IMR-90 (cell line): ENCODE results near the gene GNAO1. TPM values are rescaled to one million over a fixed set of nuclear protein-coding genes. Genes with fewer than 3 reads are reported as not detected.

ENCODE experiments used
- ATAC-seq: fragments of 200-7000 bp; cut with Tn5 transposase; 2 replicates; pipeline ENCODE4 v1.9.1; 2020; ENCODE audit warnings: low read depth, mild to moderate bottlenecking, moderate library complexity
- BruUV-seq: library from RNA; stranded (reverse); fragments of 400-500 nt; replicated peaks from 2 replicates; lab custom pipeline; 2021; lab: Mats Ljungman, UMichigan
- CTCF ChIA-PET: fragments of 300-600 bp; formaldehyde crosslinking; extraction: SDS; loops from one replicate; lab custom pipeline; 2021; ENCODE audit warnings: antibody characterized with exemption; lab: Yijun Ruan, JAX
- POLR2A ChIA-PET: fragments of 300-600 bp; sonication (Branson Sonifier 250); formaldehyde crosslinking; loops from one replicate; lab custom pipeline; 2022; ENCODE audit warnings: antibody characterized with exemption; ENCODE audit not compliant: unreplicated experiment; lab: Charles Lee
- DNase-seq: peaks from one replicate; pipeline ENCODE4 v3.0.0; 2013
- H2AFZ ChIP-seq: replicated peaks from 2 replicates; pipeline ENCODE3; 2013; ENCODE audit warnings: low read length, mild to moderate bottlenecking; ENCODE audit not compliant: poor library complexity
- H2AK5ac ChIP-seq: 2 replicates; pipeline ENCODE4 v1.6.1; 2013; ENCODE audit warnings: low read depth, low read length, inconsistent platforms
- H2AK9ac ChIP-seq: replicated peaks from 2 replicates; pipeline ENCODE3; 2013; ENCODE audit warnings: mild to moderate bottlenecking, low read depth, low read length, moderate library complexity; ENCODE audit not compliant: poor library complexity
- H2BK120ac ChIP-seq: 2 replicates; pipeline ENCODE4 v1.6.1; 2013; ENCODE audit warnings: low read depth, low read length, inconsistent platforms
- H2BK15ac ChIP-seq: 3 replicates; pipeline ENCODE4 v1.6.1; 2013; ENCODE audit warnings: low read depth, low read length, inconsistent platforms
- H2BK20ac ChIP-seq: 2 replicates; pipeline ENCODE4 v1.6.1; 2013; ENCODE audit warnings: low read depth, mild to moderate bottlenecking, inconsistent platforms, low read length, moderate library complexity
- H2BK5ac ChIP-seq: 2 replicates; pipeline ENCODE4 v1.6.1; 2013; ENCODE audit warnings: mild to moderate bottlenecking, low read depth, low read length, inconsistent platforms; ENCODE audit not compliant: poor library complexity, severe bottlenecking
- H3K14ac ChIP-seq: replicated peaks from 2 replicates; pipeline ENCODE4 v1.6.1; 2013; ENCODE audit warnings: low read depth, low read length, inconsistent platforms
- H3K18ac ChIP-seq: 2 replicates; pipeline ENCODE4 v1.6.1; 2013; ENCODE audit warnings: low read depth, low read length, control low read depth
- H3K23ac ChIP-seq: 2 replicates; pipeline ENCODE4 v1.6.1; 2013; ENCODE audit warnings: low read depth, low read length, inconsistent platforms
- H3K27ac ChIP-seq: 2 replicates; pipeline ENCODE4 v1.5.1; 2013; ENCODE audit warnings: mild to moderate bottlenecking, control low read depth, low read length; ENCODE audit not compliant: insufficient read depth
- H3K27me3 ChIP-seq: 2 replicates; pipeline ENCODE4 v1.6.1; 2013; ENCODE audit warnings: low read length; ENCODE audit not compliant: control insufficient read depth, insufficient read depth
- H3K36me3 ChIP-seq: 2 replicates; pipeline ENCODE4 v1.6.1; 2013; ENCODE audit warnings: low read length, mixed read lengths; ENCODE audit not compliant: control insufficient read depth, insufficient read depth
- H3K4ac ChIP-seq: 2 replicates; pipeline ENCODE4 v1.6.1; 2013; ENCODE audit warnings: low read depth, low read length, inconsistent platforms
- H3K4me1 ChIP-seq: 2 replicates; pipeline ENCODE4 v1.6.1; 2013; ENCODE audit warnings: low read length, mixed read lengths; ENCODE audit not compliant: control insufficient read depth, insufficient read depth
- H3K4me2 ChIP-seq: 2 replicates; pipeline ENCODE4 v1.6.1; 2013; ENCODE audit warnings: low read depth, mild to moderate bottlenecking, control low read depth, low read length, moderate library complexity
- H3K4me3 ChIP-seq: 2 replicates; pipeline ENCODE4 v1.5.1; 2013; ENCODE audit warnings: low read depth, mild to moderate bottlenecking, control low read depth, low read length, moderate library complexity; ENCODE audit not compliant: insufficient read depth
- H3K56ac ChIP-seq: 2 replicates; pipeline ENCODE4 v1.6.1; 2013; ENCODE audit warnings: low read length, inconsistent platforms; ENCODE audit not compliant: insufficient read depth; ENCODE audit errors: extremely low read depth
- H3K79me1 ChIP-seq, 2 experiments: 2 replicates each; pipeline ENCODE4 v1.6.1; 2013; ENCODE audit warnings: low read length in 2 of 2, inconsistent platforms in 1 of 2, low read depth in 1 of 2
- H3K9ac ChIP-seq: 2 replicates; pipeline ENCODE4 v1.6.1; 2013; ENCODE audit warnings: low read depth, low read length, control low read depth
- H3K9me1 ChIP-seq: 2 replicates; pipeline ENCODE4 v1.6.1; 2013; ENCODE audit warnings: low read length, inconsistent platforms; ENCODE audit not compliant: insufficient read depth
- H3K9me3 ChIP-seq: 2 replicates; pipeline ENCODE4 v1.6.1; 2013; ENCODE audit warnings: low read length; ENCODE audit not compliant: control insufficient read depth, insufficient read depth
- H4K20me1 ChIP-seq: 2 replicates; pipeline ENCODE4 v1.6.1; 2013; ENCODE audit warnings: low read length, inconsistent platforms; ENCODE audit not compliant: insufficient read depth
- H4K5ac ChIP-seq: 2 replicates; pipeline ENCODE4 v1.6.1; 2013; ENCODE audit warnings: mild to moderate bottlenecking, low read depth, low read length, control low read depth
- H4K8ac ChIP-seq, 2 experiments: 2 replicates each; pipeline ENCODE4 v1.6.1; 2013; ENCODE audit warnings: low read depth in 2 of 2, low read length in 2 of 2, control low read depth in 1 of 2, inconsistent platforms in 1 of 2
- H4K91ac ChIP-seq: 2 replicates; pipeline ENCODE4 v1.6.1; 2013; ENCODE audit warnings: low read depth, low read length, inconsistent platforms; ENCODE audit not compliant: insufficient read depth
- BHLHE40 ChIP-seq: fragments of 150-350 bp; IDR thresholded peaks from 2 replicates; pipeline ENCODE4 v1.6.1; 2016; ENCODE audit warnings: mild to moderate bottlenecking, low read depth, low read length
- CEBPB ChIP-seq: IDR thresholded peaks from 2 replicates; pipeline ENCODE4 v1.6.1; 2012; ENCODE audit warnings: low read depth, low read length, improper control_type of control experiment
- CHD1 ChIP-seq: IDR thresholded peaks from 2 replicates; pipeline ENCODE4 v1.6.1; 2012; ENCODE audit warnings: low read depth, low read length, improper control_type of control experiment
- FOS ChIP-seq: fragments of 150-350 bp; IDR thresholded peaks from 2 replicates; pipeline ENCODE4 v1.6.1; 2016; ENCODE audit warnings: low read depth, low read length
- MAFK ChIP-seq: IDR thresholded peaks from 2 replicates; pipeline ENCODE4 v1.6.1; 2012; ENCODE audit warnings: low read depth, low read length, improper control_type of control experiment
- MAZ ChIP-seq: IDR thresholded peaks from 2 replicates; pipeline ENCODE4 v1.6.1; 2012; ENCODE audit warnings: low read depth, mild to moderate bottlenecking, low read length, improper control_type of control experiment, moderate library complexity, borderline replicate concordance
- MXI1 ChIP-seq: IDR thresholded peaks from 2 replicates; pipeline ENCODE4 v1.6.1; 2012; ENCODE audit warnings: low read depth, mild to moderate bottlenecking, low read length, moderate library complexity, borderline replicate concordance
- NFE2L2 ChIP-seq: fragments of 150-350 bp; IDR thresholded peaks from 2 replicates; pipeline ENCODE4 v1.6.1; 2016; ENCODE audit warnings: low read depth, mild to moderate bottlenecking, low read length
- POLR2A ChIP-seq: IDR thresholded peaks from 2 replicates; pipeline ENCODE4 v1.6.1; 2012; ENCODE audit warnings: mild to moderate bottlenecking, low read depth, low read length
- RAD21 ChIP-seq: IDR thresholded peaks from 2 replicates; pipeline ENCODE4 v1.6.1; 2012; ENCODE audit warnings: low read length, improper control_type of control experiment
- RCOR1 ChIP-seq: IDR thresholded peaks from 2 replicates; pipeline ENCODE4 v1.6.1; 2012; ENCODE audit warnings: mild to moderate bottlenecking, low read length, improper control_type of control experiment; ENCODE audit not compliant: insufficient replicate concordance
- RFX5 ChIP-seq: IDR thresholded peaks from 2 replicates; pipeline ENCODE4 v1.8.0; 2012; ENCODE audit warnings: low read depth, mild to moderate bottlenecking, low read length, moderate library complexity
- SMC3 ChIP-seq: fragments of 150-350 bp; IDR thresholded peaks from 2 replicates; pipeline ENCODE4 v1.6.1; 2016; ENCODE audit warnings: low read depth, mild to moderate bottlenecking, antibody characterized with exemption, low read length, moderate library complexity
- WGBS, 2 experiments: methylation state at CpG; one replicate each; pipeline versions ENCODE4 v1.1.5 to v1.1.7; 2013; ENCODE audit warnings: missing lambda C conversion rate in 2 of 2; ENCODE audit not compliant: insufficient read length in 1 of 2; ENCODE audit errors: extremely low coverage in 2 of 2; 5-methylcytosine and 5-hydroxymethylcytosine counted together
- dilution Hi-C: fragments of 300-500 bp; cut with HindIII; formaldehyde crosslinking; loops from one replicate; pipeline ENCODE4 v1.14.3; 2018; ENCODE audit warnings: low sequenced_read_pairs; ENCODE audit not compliant: unreplicated experiment
- in situ Hi-C: fragments of 300-500 bp; cut with MboI; formaldehyde crosslinking; loops from 3 replicates; pipeline ENCODE4 v1.14.3; 2019; ENCODE audit warnings: low sequenced_read_pairs, inconsistent platforms, mixed read lengths
- intact Hi-C: fragments of 100-400 bp; cut with micrococcal nuclease; formaldehyde crosslinking; loops from 2 replicates; pipeline ENCODE4 v1.10.0; 2022
- polyA plus RNA-seq, 3 experiments: library from polyadenylated mRNA; depleted of rRNA; stranded (reverse); fragments of >200 nt; gene quantifications; 2 replicates each; pipeline ENCODE4 v1.2.3, GENCODE V29; 2012; ENCODE audit warnings: low replicate concordance in 1 of 3
- total RNA-seq: library from RNA; depleted of rRNA; stranded (reverse); fragments of >200 nt; gene quantifications from 2 replicates; pipeline ENCODE4 v1.2.3, GENCODE V29; 2012
- TF ChIP-seq, protein P1 (sequence below): fragments of 150-350 bp; IDR thresholded peaks from 2 replicates; pipeline ENCODE4 v1.6.1; 2017; ENCODE audit warnings: mild to moderate bottlenecking, antibody characterized with exemption, low read length, low read depth
- TF ChIP-seq, protein P2 (sequence below): fragments of 150-350 bp; IDR thresholded peaks from 2 replicates; pipeline ENCODE4 v1.6.1; 2016; ENCODE audit warnings: low read depth, mild to moderate bottlenecking, low read length, moderate library complexity, borderline replicate concordance
- TF ChIP-seq, protein P3 (sequence below): conservative IDR thresholded peaks from 2 replicates; pipeline ENCODE4 v1.5.1; 2012; ENCODE audit warnings: mild to moderate bottlenecking, low read depth, low read length, improper control_type of control experiment

GNAO1 gene
- total and polyA plus RNA-seq, 2 of the 4 experiments (the other 2 are of a cell fraction), result under 0.01 to 0.07 TPM

DNA sequence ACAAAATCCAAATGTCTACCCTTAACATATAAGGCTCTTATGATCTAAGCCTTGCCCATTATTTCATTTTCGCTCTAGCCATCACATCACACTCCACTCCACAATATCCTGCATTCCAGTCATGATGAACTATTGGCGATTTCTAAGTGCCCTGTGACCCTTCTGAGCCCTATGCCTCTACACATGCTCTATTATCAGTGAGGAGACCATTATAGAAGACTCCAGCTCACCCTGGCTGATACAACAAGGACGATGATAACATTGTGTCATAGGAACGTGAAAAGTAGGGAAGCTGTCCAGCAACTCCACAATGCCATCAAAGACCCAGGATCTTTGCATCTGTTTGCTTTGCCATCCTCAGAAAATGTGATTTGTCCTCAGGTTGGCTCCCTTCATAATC lies 29.6 kb upstream of the GNAO1 start:
- H3K27ac ChIP-seq, result no peak overlapping the region
- H3K36me3 ChIP-seq, result no peaks in the 10 kb centered on the region
- in situ Hi-C loops (no loop called here), intact Hi-C loops (no loop called here), dilution Hi-C loops (no loop called here)
- H3K18ac ChIP-seq, result no peak overlapping the region
- ChIA-PET CTCF (no interaction called here), POLR2A (no interaction called here)
- H2AK5ac ChIP-seq, result no peak overlapping the region
- no peak overlapping the region for H2AK9ac ChIP-seq
- H2BK15ac ChIP-seq, result no peak overlapping the region
- no peaks in the 10 kb centered on the region for H3K9me1 ChIP-seq
- ATAC-seq, result no peak
- H4K91ac ChIP-seq, result no peak overlapping the region
- H2AFZ ChIP-seq, result no peak overlapping the region
- no TSS peak for BruUV-seq
- WGBS, 2 experiments, result no CpG with 5 or more reads among the region's 4 CpGs
- no peak overlapping the region for H4K5ac ChIP-seq
- H2BK20ac ChIP-seq, result no peak overlapping the region
- no peaks in the 10 kb centered on the region for H3K4me1 ChIP-seq
- no peaks in the 10 kb centered on the region for H3K9me3 ChIP-seq
- no peak overlapping the region for H3K4me2 ChIP-seq
- H3K56ac ChIP-seq, result no peak overlapping the region
- H3K4me3 ChIP-seq, result no peak overlapping the region
- DNase-seq, result no peak
- no peaks in the 10 kb centered on the region for H3K27me3 ChIP-seq
- TF ChIP-seq, protein P1, sequence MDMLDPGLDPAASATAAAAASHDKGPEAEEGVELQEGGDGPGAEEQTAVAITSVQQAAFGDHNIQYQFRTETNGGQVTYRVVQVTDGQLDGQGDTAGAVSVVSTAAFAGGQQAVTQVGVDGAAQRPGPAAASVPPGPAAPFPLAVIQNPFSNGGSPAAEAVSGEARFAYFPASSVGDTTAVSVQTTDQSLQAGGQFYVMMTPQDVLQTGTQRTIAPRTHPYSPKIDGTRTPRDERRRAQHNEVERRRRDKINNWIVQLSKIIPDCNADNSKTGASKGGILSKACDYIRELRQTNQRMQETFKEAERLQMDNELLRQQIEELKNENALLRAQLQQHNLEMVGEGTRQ, result no peak
- no peak for TF ChIP-seq NFE2L2
- TF ChIP-seq MAFK, result no peak
- no peak for TF ChIP-seq MXI1
- no peak for TF ChIP-seq FOS
- TF ChIP-seq RFX5, result no peak
- TF ChIP-seq POLR2A, result no peak
- no peak for TF ChIP-seq RAD21
- TF ChIP-seq MAZ, result no peak
- no peak for TF ChIP-seq SMC3
- TF ChIP-seq CEBPB, result no peak
- TF ChIP-seq RCOR1, result no peak
- no peak for TF ChIP-seq BHLHE40
- TF ChIP-seq, protein P2, sequence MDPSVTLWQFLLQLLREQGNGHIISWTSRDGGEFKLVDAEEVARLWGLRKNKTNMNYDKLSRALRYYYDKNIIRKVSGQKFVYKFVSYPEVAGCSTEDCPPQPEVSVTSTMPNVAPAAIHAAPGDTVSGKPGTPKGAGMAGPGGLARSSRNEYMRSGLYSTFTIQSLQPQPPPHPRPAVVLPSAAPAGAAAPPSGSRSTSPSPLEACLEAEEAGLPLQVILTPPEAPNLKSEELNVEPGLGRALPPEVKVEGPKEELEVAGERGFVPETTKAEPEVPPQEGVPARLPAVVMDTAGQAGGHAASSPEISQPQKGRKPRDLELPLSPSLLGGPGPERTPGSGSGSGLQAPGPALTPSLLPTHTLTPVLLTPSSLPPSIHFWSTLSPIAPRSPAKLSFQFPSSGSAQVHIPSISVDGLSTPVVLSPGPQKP, result no peak
- TF ChIP-seq, protein P3, sequence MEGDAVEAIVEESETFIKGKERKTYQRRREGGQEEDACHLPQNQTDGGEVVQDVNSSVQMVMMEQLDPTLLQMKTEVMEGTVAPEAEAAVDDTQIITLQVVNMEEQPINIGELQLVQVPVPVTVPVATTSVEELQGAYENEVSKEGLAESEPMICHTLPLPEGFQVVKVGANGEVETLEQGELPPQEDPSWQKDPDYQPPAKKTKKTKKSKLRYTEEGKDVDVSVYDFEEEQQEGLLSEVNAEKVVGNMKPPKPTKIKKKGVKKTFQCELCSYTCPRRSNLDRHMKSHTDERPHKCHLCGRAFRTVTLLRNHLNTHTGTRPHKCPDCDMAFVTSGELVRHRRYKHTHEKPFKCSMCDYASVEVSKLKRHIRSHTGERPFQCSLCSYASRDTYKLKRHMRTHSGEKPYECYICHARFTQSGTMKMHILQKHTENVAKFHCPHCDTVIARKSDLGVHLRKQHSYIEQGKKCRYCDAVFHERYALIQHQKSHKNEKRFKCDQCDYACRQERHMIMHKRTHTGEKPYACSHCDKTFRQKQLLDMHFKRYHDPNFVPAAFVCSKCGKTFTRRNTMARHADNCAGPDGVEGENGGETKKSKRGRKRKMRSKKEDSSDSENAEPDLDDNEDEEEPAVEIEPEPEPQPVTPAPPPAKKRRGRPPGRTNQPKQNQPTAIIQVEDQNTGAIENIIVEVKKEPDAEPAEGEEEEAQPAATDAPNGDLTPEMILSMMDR, result no peak
- TF ChIP-seq CHD1, result no peak
- H3K23ac ChIP-seq, result no peak overlapping the region
- H3K14ac ChIP-seq, result no peak overlapping the region
- H3K9ac ChIP-seq, result no peak overlapping the region
- H3K4ac ChIP-seq, result no peak overlapping the region
- no peak overlapping the region for H2BK5ac ChIP-seq
- H4K20me1 ChIP-seq, result no peaks in the 10 kb centered on the region
- no peaks in the 10 kb centered on the region for H3K79me1 ChIP-seq
- no peak overlapping the region for H4K8ac ChIP-seq
- H2BK120ac ChIP-seq, result no peak overlapping the region
